ENCODE data around the gene TGFBR2. TPM values are rescaled to one million over a fixed set of nuclear protein-coding genes. Genes with fewer than 3 reads are reported as not detected.
A peak's percentile ranks its signal among the peaks of the same experiment; 100 is the strongest.

The TGFBR2 gene
- total RNA-seq: 100 to 1,000 TPM; 163 to 322 (median 277) TPM
- polyA plus RNA-seq: 10 to 100 TPM; 18.2 to 45.6 (median 33.7) TPM
- long read RNA-seq, donor 1, full-length matches to known transcripts: 33 of 56 reads
- long read RNA-seq, donor 1, partial matches to known transcripts: 23 of 56 reads
- long read RNA-seq, donor 1, other reads (novel, unspliced or antisense): 0 of 56 reads
- long read RNA-seq, donor 2, full-length matches to known transcripts: 29 of 91 reads
- long read RNA-seq, donor 2, partial matches to known transcripts: 62 of 91 reads
- long read RNA-seq, donor 2, other reads (novel, unspliced or antisense): 0 of 91 reads

- peaks cover 44 to 86% (median 63%) of the 10 kb centered on the region in 6 donors for H3K4me1 ChIP-seq
- DNase-seq: peak; percentile 99
These were observed at the start of gene TGFBR2 for GRCh38 chr3:30606301-30607031. Gene TGFBR2, plus strand, starts transcription at chr3:30606601. Its CDS starts 283 bp downstream, at chr3:30606884.

GRCh38 chr3:30557746-30558303 lies 48.6 kb upstream of the TGFBR2 start:
- Histone ChIP-seq H3K27ac (no peak overlapping the region), H3K9me3 (no peaks in the 10 kb centered on the region), H3K4me1 (no peaks in the 10 kb centered on the region), H3K36me3 (no peaks in the 10 kb centered on the region), H3K27me3 (replicated peaks in 1 of 7) (no peaks in the 10 kb centered on the region), H3K4me3 (no peak overlapping the region)
- no peak for DNase-seq
- TF ChIP-seq POLR2AphosphoS5 (IDR thresholded peaks at IDR 0.05): no peak
- TF ChIP-seq POLR2A (IDR thresholded peaks at IDR 0.05): no peak
- TF ChIP-seq CTCF (IDR thresholded peaks at IDR 0.05 in 8 of 11, conservative IDR thresholded peaks at IDR 0.05 in 3 of 11): no peak
- intact Hi-C loops (cut with DNase I; ENCODE audit: low total_unique reads): no loop called here
- WGBS, 5 donors: 91 to 100% (median 96%) methylated on average over 1 of the region's 1 CpG

More at GRCh38 chr3:30606301-30607031, at the start of gene TGFBR2:
- 0 to 1% (median 0%) methylated on average over 32 to 71 of the region's 71 CpGs for WGBS, 5 donors
- Histone ChIP-seq H3K36me3 (no peaks in the 10 kb centered on the region), H3K27me3 (replicated peaks in 1 of 7) (no peaks in the 10 kb centered on the region), H3K4me3 (peak within 1 kb of the TSS; percentile 56 to 88 (median 71)), H3K9me3 (no peaks in the 10 kb centered on the region), H3K27ac (peak within 1 kb of the TSS; percentile 97 to 100 (median 100))
- TF ChIP-seq POLR2AphosphoS5 (IDR thresholded peaks at IDR 0.05) (peak; percentile 98 to 99 (median 98)), POLR2A (IDR thresholded peaks at IDR 0.05) (peak; percentile 70 to 96 (median 86)), CTCF (IDR thresholded peaks at IDR 0.05 in 8 of 11, conservative IDR thresholded peaks at IDR 0.05 in 3 of 11) (peak in 7 of 11 experiments; percentile 29 to 58 (median 35))
- intact Hi-C loops (cut with DNase I; ENCODE audit: low total_unique reads): no loop called here

GRCh38 chr3:30563956-30564355 lies 42.4 kb upstream of the TGFBR2 start:
- intact Hi-C loops (cut with DNase I; ENCODE audit: low total_unique reads): no loop called here
- DNase-seq: no peak
- H3K9me3 ChIP-seq: no peaks in the 10 kb centered on the region
- no peaks in the 10 kb centered on the region for H3K36me3 ChIP-seq
- 97 to 100% (median 98%) methylated on average over 1 of the region's 1 CpG for WGBS, 5 donors
- TF ChIP-seq POLR2A (IDR thresholded peaks at IDR 0.05): no peak
- TF ChIP-seq POLR2AphosphoS5 (IDR thresholded peaks at IDR 0.05): no peak
- TF ChIP-seq CTCF (IDR thresholded peaks at IDR 0.05 in 8 of 11, conservative IDR thresholded peaks at IDR 0.05 in 3 of 11): no peak
- H3K27ac ChIP-seq: no peak overlapping the region
- no peaks in the 10 kb centered on the region for H3K4me1 ChIP-seq
- no peak overlapping the region for H3K4me3 ChIP-seq
- no peaks in the 10 kb centered on the region for H3K27me3 ChIP-seq (replicated peaks in 1 of 7)
